Stimulated activated CD4-positive, alpha-beta T cell treated with anti-CD3 and anti-CD28 coated beads, Interleukin-1b, Interleukin-23, amount 100 ng/mL, for 48 hours (primary cell): ENCODE measurements around the gene ZNF526.
A peak's percentile ranks its signal among the peaks of the same experiment; 100 is the strongest.

ENCODE experiments used
- DNase-seq: peaks from one replicate; pipeline ENCODE4 v3.0.0-alpha.2; 2020

The ZNF526 gene

GRCh38 chr19:42224940-42225717, 5.0 kb downstream of the ZNF526 start:
- DNase-seq, result no peak

GRCh38 chr19:42225718-42226292, 5.7 kb downstream of the ZNF526 start:
- no peak for DNase-seq

- DNase-seq, result no peak
Observed at GRCh38 chr19:42226886-42227285, 6.8 kb downstream of the ZNF526 start.

- no peak for DNase-seq
Observed at GRCh38 chr19:42228641-42229040, 8.5 kb downstream of the ZNF526 start.

- no peak for DNase-seq
Observed at GRCh38 chr19:42229301-42229854, 9.3 kb downstream of the ZNF526 start.

GRCh38 chr19:42229855-42230351, 9.8 kb downstream of the ZNF526 start:
- no peak for DNase-seq

- no peak for DNase-seq
Observed at GRCh38 chr19:42230571-42230970, 10.5 kb downstream of the ZNF526 start.

GRCh38 chr19:42232435-42232834, 12.3 kb downstream of the ZNF526 start:
- no peak for DNase-seq

- DNase-seq, result no peak
Observed at GRCh38 chr19:42233106-42233505, 13.0 kb downstream of the ZNF526 start.

GRCh38 chr19:42233678-42234292, 13.7 kb downstream of the ZNF526 start:
- DNase-seq, result no peak

GRCh38 chr19:42234364-42234763, 14.3 kb downstream of the ZNF526 start:
- DNase-seq, result no peak

- no peak for DNase-seq
Observed at GRCh38 chr19:42235181-42235580, 15.1 kb downstream of the ZNF526 start.

GRCh38 chr19:42239544-42240220, 19.6 kb downstream of the ZNF526 start:
- DNase-seq, result no peak

- no peak for DNase-seq
Observed at GRCh38 chr19:42241279-42241678, 21.2 kb downstream of the ZNF526 start.

- peak; percentile 30 for DNase-seq
Observed at GRCh38 chr19:42242069-42242511, 22.0 kb downstream of the ZNF526 start.

GRCh38 chr19:42242512-42243409, 22.6 kb downstream of the ZNF526 start, which contains the start of gene GSK3A:
TSS of gene GSK3A (minus strand) at chr19:42242602. CDS start at chr19:42242465, 137 bp downstream.
- peak; percentile 95 for DNase-seq

- DNase-seq, result peak; percentile 94
Observed at GRCh38 chr19:42244347-42245220, 24.5 kb downstream of the ZNF526 start.

- no peak for DNase-seq
Observed at GRCh38 chr19:42245231-42245630, 25.1 kb downstream of the ZNF526 start.

GRCh38 chr19:42246143-42246921, 26.2 kb downstream of the ZNF526 start:
- DNase-seq, result no peak
